GM23338 (cell line): ENCODE measurements around the gene P2RY8. TPM values are rescaled to one million over a fixed set of nuclear protein-coding genes. Genes with fewer than 3 reads are reported as not detected.

ENCODE experiments used
- ATAC-seq: fragments of 200-7000 bp; cut with Tn5 transposase; 3 replicates; pipeline ENCODE4 v1.9.1; 2020
- DNase-seq: peaks from one replicate; pipeline ENCODE4 v3.0.0-alpha.2; 2015; ENCODE audit warnings: low spot score
- H2AFZ ChIP-seq: fragments of 200-600 bp; sonication (generic); 2 replicates; pipeline ENCODE4 v1.8.0; 2016; ENCODE audit warnings: antibody characterized with exemption, mild to moderate bottlenecking, moderate library complexity
- H3F3A ChIP-seq: fragments of 200-600 bp; sonication (generic); replicated peaks from 2 replicates; pipeline ENCODE4 v1.8.0; 2017; ENCODE audit warnings: antibody characterized with exemption, mixed run types, low read depth
- H3K27ac ChIP-seq: fragments of 200-600 bp; sonication (generic); 2 replicates; pipeline ENCODE4 v1.6.1; 2016; ENCODE audit warnings: low read depth
- H3K27me3 ChIP-seq: fragments of 200-600 bp; sonication (generic); 2 replicates; pipeline ENCODE4 v1.8.0; 2016; ENCODE audit warnings: mild to moderate bottlenecking, mixed run types, moderate library complexity; ENCODE audit not compliant: insufficient read depth
- H3K36me3 ChIP-seq: fragments of 200-600 bp; sonication (generic); 2 replicates; pipeline ENCODE4 v1.8.0; 2016; ENCODE audit warnings: mild to moderate bottlenecking; ENCODE audit not compliant: insufficient read depth
- H3K4me1 ChIP-seq: fragments of 200-600 bp; sonication (generic); 2 replicates; pipeline ENCODE4 v1.8.0; 2016; ENCODE audit warnings: mild to moderate bottlenecking, moderate library complexity; ENCODE audit not compliant: insufficient read depth
- H3K4me2 ChIP-seq: fragments of 200-600 bp; sonication (generic); 2 replicates; pipeline ENCODE4 v1.7.1; 2017; ENCODE audit warnings: mixed run types
- H3K4me3 ChIP-seq: fragments of 200-600 bp; sonication (generic); 2 replicates; pipeline ENCODE4 v1.6.1; 2016; ENCODE audit warnings: mixed run types
- H3K79me2 ChIP-seq: fragments of 200-600 bp; sonication (generic); replicated peaks from 2 replicates; pipeline ENCODE4 v1.8.0; 2017; ENCODE audit warnings: mild to moderate bottlenecking; ENCODE audit not compliant: insufficient read depth
- H3K9me2 ChIP-seq: fragments of 200-600 bp; sonication (generic); 2 replicates; pipeline ENCODE4 v1.8.0; 2017; ENCODE audit not compliant: insufficient read depth
- H4K20me1 ChIP-seq: fragments of 200-600 bp; sonication (generic); replicated peaks from 2 replicates; pipeline ENCODE4 v1.8.0; 2017; ENCODE audit warnings: mild to moderate bottlenecking; ENCODE audit not compliant: insufficient read depth
- H3K27ac Mint-ChIP-seq: 2 replicates; pipeline ENCODE4 v1.8.0; 2020; ENCODE audit warnings: inconsistent platforms, mild to moderate bottlenecking, moderate library complexity, mixed read lengths
- H3K27me3 Mint-ChIP-seq: 3 replicates; pipeline ENCODE4 v1.8.0; 2022; ENCODE audit warnings: low read depth, mild to moderate bottlenecking, moderate library complexity, mixed read lengths, inconsistent platforms; ENCODE audit not compliant: insufficient read depth, poor library complexity
- H3K36me3 Mint-ChIP-seq: 3 replicates; pipeline ENCODE4 v1.8.0; 2021; ENCODE audit warnings: low read depth, mild to moderate bottlenecking, inconsistent platforms, moderate library complexity, mixed read lengths
- H3K4me1 Mint-ChIP-seq: 3 replicates; pipeline ENCODE4 v1.8.0; 2020; ENCODE audit warnings: mild to moderate bottlenecking, inconsistent platforms, mixed read lengths
- H3K4me3 Mint-ChIP-seq: 3 replicates; pipeline ENCODE4 v1.8.0; 2021; ENCODE audit warnings: moderate library complexity, mild to moderate bottlenecking, inconsistent platforms, mixed read lengths
- H3K9me3 Mint-ChIP-seq: 3 replicates; pipeline ENCODE4 v1.8.0; 2020; ENCODE audit warnings: moderate library complexity, mild to moderate bottlenecking, inconsistent platforms, mixed read lengths
- CREB1 ChIP-seq: fragments of 250-450 bp; sonication (Bioruptor Pico); IDR thresholded peaks from 2 replicates; pipeline ENCODE4 v1.5.0; 2020; ENCODE audit warnings: low read depth, mild to moderate bottlenecking, moderate library complexity
- ETS1 ChIP-seq: IDR thresholded peaks from 2 replicates; pipeline ENCODE4 v1.6.1; 2016; ENCODE audit warnings: antibody characterized with exemption
- EZH2 ChIP-seq: fragments of 200-600 bp; sonication (generic); IDR thresholded peaks from one replicate; pipeline ENCODE4 v1.8.0; 2017; ENCODE audit warnings: antibody characterized with exemption, mild to moderate bottlenecking, low read depth; ENCODE audit not compliant: unreplicated experiment
- EZH2phosphoT487 ChIP-seq: fragments of 200-600 bp; sonication (generic); IDR thresholded peaks from one replicate; pipeline ENCODE4 v1.8.1; 2018; ENCODE audit warnings: antibody characterized with exemption; ENCODE audit not compliant: unreplicated experiment
- JUNB ChIP-seq: IDR thresholded peaks from one replicate; pipeline ENCODE4 v1.6.1; 2016; ENCODE audit warnings: antibody characterized with exemption; ENCODE audit not compliant: unreplicated experiment
- NANOG ChIP-seq: IDR thresholded peaks from 2 replicates; pipeline ENCODE4 v1.6.1; 2016; ENCODE audit warnings: antibody characterized with exemption, borderline replicate concordance
- POLR2AphosphoS5 ChIP-seq: IDR thresholded peaks from 2 replicates; pipeline ENCODE4 v1.6.1; 2016; ENCODE audit warnings: antibody characterized with exemption, low read depth
- STAT1 ChIP-seq: IDR thresholded peaks from one replicate; pipeline ENCODE4 v1.6.1; 2016; ENCODE audit warnings: antibody characterized with exemption; ENCODE audit not compliant: unreplicated experiment
- ZNF114 ChIP-seq: fragments of 250-450 bp; sonication (Bioruptor Pico); IDR thresholded peaks from 2 replicates; pipeline ENCODE4 v1.5.0; 2020; ENCODE audit warnings: mild to moderate bottlenecking, moderate library complexity
- ZNF331 ChIP-seq: fragments of 250-450 bp; sonication (Bioruptor Pico); IDR thresholded peaks from 2 replicates; pipeline ENCODE4 v1.5.0; 2020; ENCODE audit warnings: low read depth, mild to moderate bottlenecking, moderate library complexity
- ZNF462 ChIP-seq: fragments of 250-450 bp; sonication (Bioruptor Pico); IDR thresholded peaks from 2 replicates; pipeline ENCODE4 v1.5.0; 2020; ENCODE audit warnings: mild to moderate bottlenecking, moderate library complexity
- polyA plus RNA-seq: library from polyadenylated mRNA; unstranded; fragments of >200 nt; fragmentation: Nextera tagmentation; extraction: Ambion mirVana; gene quantifications from 2 replicates; pipeline ENCODE4 v1.2.1, GENCODE V29; 2016
- total RNA-seq: library from RNA; depleted of rRNA; stranded (reverse); fragments of >200 nt; shearing (Covaris generic); gene quantifications from 2 replicates; pipeline ENCODE4 v1.2.3, GENCODE V29; 2014
- TF ChIP-seq, protein P1 (sequence below), 2 experiments: fragments of 200-600 bp in 1 of 2; sonication (generic) in 1 of 2; conservative IDR thresholded peaks; 2 replicates each; pipeline versions ENCODE4 v1.5.1 to v1.6.1; 2016 to 2017; ENCODE audit warnings: antibody characterized with exemption in 2 of 2, low read depth in 2 of 2, mild to moderate bottlenecking in 2 of 2, moderate library complexity in 1 of 2
- TF ChIP-seq, protein P2 (sequence below): IDR thresholded peaks from one replicate; pipeline ENCODE4 v1.6.1; 2018; ENCODE audit warnings: antibody characterized with exemption; ENCODE audit not compliant: unreplicated experiment

The P2RY8 gene
- total and polyA plus RNA-seq, 2 experiments from 2014 or later, result 0.24 TPM; not detected in 1

DNA sequence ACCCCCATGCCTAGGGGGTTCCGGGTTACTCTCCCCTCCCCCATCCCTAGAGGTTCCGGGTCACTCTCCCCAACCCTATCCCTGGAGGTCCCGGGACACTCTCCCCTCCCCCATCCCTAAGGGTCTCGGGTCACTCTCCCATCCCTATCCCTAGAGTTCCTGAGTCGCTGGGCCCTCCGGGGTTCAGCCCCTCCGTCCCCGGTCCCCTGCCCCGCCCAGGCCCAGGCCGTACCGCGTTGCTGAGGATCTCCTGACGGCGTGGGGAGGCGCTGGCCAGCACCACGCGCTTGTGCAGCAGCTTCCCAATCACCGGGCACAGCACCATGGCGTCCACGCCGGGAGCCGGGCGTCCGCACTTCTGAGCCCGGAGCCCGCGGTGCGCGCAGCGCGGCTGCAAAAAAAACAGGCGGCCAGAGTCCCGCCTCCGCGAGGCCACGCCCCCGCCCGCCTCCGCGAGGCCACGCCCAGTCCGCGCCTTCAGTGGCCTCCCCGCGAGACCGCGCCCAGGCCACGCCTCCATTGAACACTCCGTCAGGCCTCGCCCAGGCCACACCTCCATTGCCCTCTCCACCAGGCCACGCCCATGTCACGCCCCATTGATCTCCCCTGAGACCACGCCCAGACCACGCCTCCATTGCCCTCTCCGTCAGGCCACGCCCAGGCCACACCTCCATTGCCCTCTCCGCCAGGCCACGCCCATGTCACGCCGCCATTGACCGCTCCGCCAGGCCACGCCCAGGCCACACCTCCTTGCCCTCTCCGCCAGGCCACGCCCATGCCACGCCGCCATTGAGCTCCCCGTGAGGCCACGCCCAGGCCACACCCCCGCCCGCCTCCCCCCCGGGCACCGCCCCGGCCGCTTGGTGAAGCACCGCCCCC lies 84.2 kb downstream of the P2RY8 start, which contains the start of gene ASMTL:
Gene ASMTL (minus strand): TSS at position 394 of the 879 bp plus-strand sequence. CDS start 69 bp downstream, at position 325.
- DNase-seq (peak; percentile 99), ATAC-seq (peak; percentile 70)
- Mint-ChIP-seq H3K4me3 (peak within 1 kb of the TSS; percentile 80), H3K9me3 (peaks cover 50% of the 10 kb centered on the region), H3K27ac (peak within 1 kb of the TSS; percentile 78; the same call in 1 of the 2 replicates), H3K36me3 (peaks cover 31% of the 10 kb centered on the region), H3K4me1 (no peaks in the 10 kb centered on the region; the same call in 2 of the 3 replicates), H3K27me3 (peaks cover 20% of the 10 kb centered on the region)
- TF ChIP-seq, protein P1, sequence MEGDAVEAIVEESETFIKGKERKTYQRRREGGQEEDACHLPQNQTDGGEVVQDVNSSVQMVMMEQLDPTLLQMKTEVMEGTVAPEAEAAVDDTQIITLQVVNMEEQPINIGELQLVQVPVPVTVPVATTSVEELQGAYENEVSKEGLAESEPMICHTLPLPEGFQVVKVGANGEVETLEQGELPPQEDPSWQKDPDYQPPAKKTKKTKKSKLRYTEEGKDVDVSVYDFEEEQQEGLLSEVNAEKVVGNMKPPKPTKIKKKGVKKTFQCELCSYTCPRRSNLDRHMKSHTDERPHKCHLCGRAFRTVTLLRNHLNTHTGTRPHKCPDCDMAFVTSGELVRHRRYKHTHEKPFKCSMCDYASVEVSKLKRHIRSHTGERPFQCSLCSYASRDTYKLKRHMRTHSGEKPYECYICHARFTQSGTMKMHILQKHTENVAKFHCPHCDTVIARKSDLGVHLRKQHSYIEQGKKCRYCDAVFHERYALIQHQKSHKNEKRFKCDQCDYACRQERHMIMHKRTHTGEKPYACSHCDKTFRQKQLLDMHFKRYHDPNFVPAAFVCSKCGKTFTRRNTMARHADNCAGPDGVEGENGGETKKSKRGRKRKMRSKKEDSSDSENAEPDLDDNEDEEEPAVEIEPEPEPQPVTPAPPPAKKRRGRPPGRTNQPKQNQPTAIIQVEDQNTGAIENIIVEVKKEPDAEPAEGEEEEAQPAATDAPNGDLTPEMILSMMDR (conservative IDR thresholded peaks at IDR 0.05; ENCODE audit: low read depth in 2 of 2), result no peak
- no peak for TF ChIP-seq ZNF462 (CRISPR knock-in tag)
- TF ChIP-seq ETS1, result no peak
- peak; percentile 88 for TF ChIP-seq STAT1
- peak; percentile 94 for TF ChIP-seq POLR2AphosphoS5
- TF ChIP-seq JUNB, result no peak
- TF ChIP-seq ZNF331 (CRISPR knock-in tag), result no peak
- TF ChIP-seq NANOG, result no peak
- TF ChIP-seq ZNF114, result no peak
- TF ChIP-seq EZH2, result no peak
- TF ChIP-seq EZH2phosphoT487, result no peak
- TF ChIP-seq CREB1, result peak; percentile 16; the same call in 1 of the 2 replicates
- TF ChIP-seq, protein P2, sequence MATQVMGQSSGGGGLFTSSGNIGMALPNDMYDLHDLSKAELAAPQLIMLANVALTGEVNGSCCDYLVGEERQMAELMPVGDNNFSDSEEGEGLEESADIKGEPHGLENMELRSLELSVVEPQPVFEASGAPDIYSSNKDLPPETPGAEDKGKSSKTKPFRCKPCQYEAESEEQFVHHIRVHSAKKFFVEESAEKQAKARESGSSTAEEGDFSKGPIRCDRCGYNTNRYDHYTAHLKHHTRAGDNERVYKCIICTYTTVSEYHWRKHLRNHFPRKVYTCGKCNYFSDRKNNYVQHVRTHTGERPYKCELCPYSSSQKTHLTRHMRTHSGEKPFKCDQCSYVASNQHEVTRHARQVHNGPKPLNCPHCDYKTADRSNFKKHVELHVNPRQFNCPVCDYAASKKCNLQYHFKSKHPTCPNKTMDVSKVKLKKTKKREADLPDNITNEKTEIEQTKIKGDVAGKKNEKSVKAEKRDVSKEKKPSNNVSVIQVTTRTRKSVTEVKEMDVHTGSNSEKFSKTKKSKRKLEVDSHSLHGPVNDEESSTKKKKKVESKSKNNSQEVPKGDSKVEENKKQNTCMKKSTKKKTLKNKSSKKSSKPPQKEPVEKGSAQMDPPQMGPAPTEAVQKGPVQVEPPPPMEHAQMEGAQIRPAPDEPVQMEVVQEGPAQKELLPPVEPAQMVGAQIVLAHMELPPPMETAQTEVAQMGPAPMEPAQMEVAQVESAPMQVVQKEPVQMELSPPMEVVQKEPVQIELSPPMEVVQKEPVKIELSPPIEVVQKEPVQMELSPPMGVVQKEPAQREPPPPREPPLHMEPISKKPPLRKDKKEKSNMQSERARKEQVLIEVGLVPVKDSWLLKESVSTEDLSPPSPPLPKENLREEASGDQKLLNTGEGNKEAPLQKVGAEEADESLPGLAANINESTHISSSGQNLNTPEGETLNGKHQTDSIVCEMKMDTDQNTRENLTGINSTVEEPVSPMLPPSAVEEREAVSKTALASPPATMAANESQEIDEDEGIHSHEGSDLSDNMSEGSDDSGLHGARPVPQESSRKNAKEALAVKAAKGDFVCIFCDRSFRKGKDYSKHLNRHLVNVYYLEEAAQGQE, result no peak
- Histone ChIP-seq H2AFZ (no peak within 1 kb of the TSS), H3K4me1 (no peaks in the 10 kb centered on the region), H3K4me3 (peak within 1 kb of the TSS; percentile 97), H3K27me3 (no peaks in the 10 kb centered on the region), H4K20me1 (no peaks in the 10 kb centered on the region), H3K36me3 (no peaks in the 10 kb centered on the region), H3F3A (peaks cover 8% of the 10 kb centered on the region; the same call in 1 of the 2 replicates), H3K27ac (peak within 1 kb of the TSS; percentile 97), H3K79me2 (peaks cover 48% of the 10 kb centered on the region), H3K4me2 (peak within 1 kb of the TSS; percentile 84), H3K9me2 (peaks cover 15% of the 10 kb centered on the region)
